GM12878 (cell line): ENCODE results near the gene TRERF1. TPM values are rescaled to one million over a fixed set of nuclear protein-coding genes. Genes with fewer than 3 reads are reported as not detected.

Source experiments
- ATAC-seq: fragments of 200-7000 bp; cut with Tn5 transposase; 3 replicates; pipeline ENCODE4 v1.9.1; 2020; ENCODE audit warnings: mild to moderate bottlenecking, moderate library complexity
- BruUV-seq: library from RNA; stranded (reverse); fragments of 400-500 nt; replicated peaks from 2 replicates; lab custom pipeline; 2021; lab: Mats Ljungman, UMichigan
- CTCF ChIA-PET: fragments of 300-600 bp; sonication (Branson Sonifier 250); formaldehyde crosslinking; extraction: SDS; loops from one replicate; lab custom pipeline; 2021; ENCODE audit warnings: inconsistent platforms; lab: Yijun Ruan, JAX
- POLR2A ChIA-PET: fragments of 350-600 bp; formaldehyde crosslinking; extraction: SDS; loops from one replicate; lab custom pipeline; 2021; ENCODE audit warnings: inconsistent platforms; lab: Charles Lee
- RAD21 ChIA-PET: fragments of 300-600 bp; sonication (Branson Sonifier 250); formaldehyde crosslinking; loops from one replicate; lab custom pipeline; 2023; ENCODE audit warnings: antibody characterized with exemption; ENCODE audit not compliant: unreplicated experiment; lab: Charles Lee
- SMC1A ChIA-PET: fragments of 300-600 bp; sonication (Branson Sonifier 250); formaldehyde crosslinking; loops from one replicate; lab custom pipeline; 2023; ENCODE audit not compliant: unreplicated experiment, uncharacterized antibody; lab: Charles Lee
- DNase-seq: peaks from one replicate; pipeline ENCODE4 v3.0.0-alpha.2; 2011; ENCODE audit warnings: low read depth, low spot score
- FAIRE-seq: peaks from 3 replicates; lab custom pipeline; 2011; peaks lifted over from hg19 to GRCh38; lab: Jason Lieb, UNC
- H2AFZ ChIP-seq: 2 replicates; pipeline ENCODE4 v1.6.0; 2011; ENCODE audit warnings: low read depth, low read length, control low read depth; ENCODE audit not compliant: control insufficient read depth
- H3K27ac ChIP-seq: 2 replicates; pipeline ENCODE4 v1.5.1; 2011; ENCODE audit warnings: control low read depth; ENCODE audit not compliant: control insufficient read depth, insufficient read depth
- H3K27me3 ChIP-seq, 2 experiments: replicated peaks in 1 of 2; 2 replicates each; pipeline versions ENCODE4 v1.6.0 to v1.6.1; 2011; ENCODE audit warnings: low read length in 1 of 2; ENCODE audit not compliant: control insufficient read depth in 2 of 2, insufficient read depth in 2 of 2
- H3K36me3 ChIP-seq, 2 experiments: 2 replicates each; pipeline ENCODE4 v1.5.1; 2011; ENCODE audit warnings: low read length in 1 of 2; ENCODE audit not compliant: control insufficient read depth in 2 of 2, insufficient read depth in 2 of 2
- H3K4me1 ChIP-seq: 2 replicates; pipeline ENCODE4 v1.6.1; 2011; ENCODE audit warnings: mild to moderate bottlenecking, low read length, moderate library complexity, mixed read lengths; ENCODE audit not compliant: control insufficient read depth, insufficient read depth
- H3K4me2 ChIP-seq: 2 replicates; pipeline ENCODE4 v1.6.0; 2011; ENCODE audit warnings: control low read depth; ENCODE audit not compliant: control insufficient read depth, insufficient read depth
- H3K4me3 ChIP-seq: fragments of 200-600 bp; sonication (generic); 2 replicates; pipeline ENCODE4 v1.5.1; 2016
- H3K79me2 ChIP-seq: 2 replicates; pipeline ENCODE4 v1.6.0; 2011; ENCODE audit warnings: low read length; ENCODE audit not compliant: control insufficient read depth, insufficient read depth
- H3K9ac ChIP-seq: 2 replicates; pipeline ENCODE4 v1.8.0; 2011; ENCODE audit warnings: low read length, control low read depth, mixed read lengths; ENCODE audit not compliant: control insufficient read depth, insufficient read depth
- H3K9me3 ChIP-seq: replicated peaks from 3 replicates; pipeline ENCODE4 v1.5.1; 2011; ENCODE audit warnings: mild to moderate bottlenecking, low read length; ENCODE audit not compliant: control insufficient read depth, insufficient read depth
- H4K20me1 ChIP-seq: 2 replicates; pipeline ENCODE4 v1.6.0; 2011; ENCODE audit not compliant: control insufficient read depth, insufficient read depth
- HDGF ChIP-seq: fragments of 450-650 bp; IDR thresholded peaks from 2 replicates; pipeline ENCODE4 v1.6.1; 2016; ENCODE audit warnings: antibody characterized with exemption
- MTA3 ChIP-seq: IDR thresholded peaks from 2 replicates; pipeline ENCODE4 v1.6.1; 2012; ENCODE audit warnings: low read length, inconsistent platforms, borderline replicate concordance
- MXI1 ChIP-seq: fragments of 150-350 bp; IDR thresholded peaks from 2 replicates; pipeline ENCODE4 v1.6.1; 2011; ENCODE audit warnings: low read depth, mild to moderate bottlenecking, inconsistent platforms, low read length, improper control_type of control experiment
- NFIC ChIP-seq: IDR thresholded peaks from 2 replicates; pipeline ENCODE4 v1.6.1; 2012; ENCODE audit warnings: low read depth, mild to moderate bottlenecking, inconsistent platforms, low read length, moderate library complexity
- RUNX3 ChIP-seq: IDR thresholded peaks from 2 replicates; pipeline ENCODE4 v1.6.1; 2012; ENCODE audit warnings: low read length, inconsistent platforms
- WGBS: methylation state at CpG from one replicate; pipeline ENCODE4 v1.1.6; 2016; ENCODE audit warnings: low lambda C conversion rate; ENCODE audit not compliant: insufficient replicate concordance, insufficient coverage; ENCODE audit errors: missing lambda C conversion rate; 5-methylcytosine and 5-hydroxymethylcytosine counted together
- in situ Hi-C: fragments of 300-500 bp; cut with MboI; formaldehyde crosslinking; loops from 9 replicates; pipeline ENCODE4 v1.14.3; 2018; ENCODE audit warnings: mixed read lengths
- intact Hi-C: fragments of 100-400 bp; cut with micrococcal nuclease; formaldehyde crosslinking; loops from one replicate; pipeline ENCODE4 v1.14.2; 2022; ENCODE audit not compliant: unreplicated experiment
- polyA plus RNA-seq, 11 experiments: library from polyadenylated mRNA; depleted of rRNA in 4 of 11; unstranded in 6 of 11; stranded (reverse) in 5 of 11; fragments of >200 nt; fragmentation: Nextera tagmentation in 4 of 11; fragmentation: Illumina TruSeq in 1 of 11; extraction: Ambion mirVana in 4 of 11; extraction: Trizol in 1 of 11; gene quantifications; 1 replicate in 1 of 11; 2 replicates in 10 of 11; pipeline versions ENCODE4 v1.2.1 to v1.2.3, GENCODE V29; 2011 to 2016; ENCODE audit warnings: inconsistent platforms in 2 of 11, missing spikeins in 2 of 11, low read depth in 1 of 11
- total RNA-seq, 4 experiments: library from RNA; depleted of rRNA in 3 of 4; stranded (reverse); fragments of >200 nt in 3 of 4; fragmentation: Illumina TruSeq in 1 of 4; extraction: Trizol in 1 of 4; gene quantifications; 2 replicates each; pipeline versions ENCODE4 v1.2.1 to v1.2.3, GENCODE V29; 2013 to 2021
- TF ChIP-seq, protein P1 (sequence below): fragments of 450-650 bp; IDR thresholded peaks from 2 replicates; pipeline ENCODE4 v1.6.1; 2017; ENCODE audit warnings: mild to moderate bottlenecking

Gene TRERF1
- total and polyA plus RNA-seq, 10 of the 15 experiments (the other 5 are each of a cell fraction or from before 2014, with no cell fraction given): 2.2 to 19.4 (median 7.2) TPM

DNA sequence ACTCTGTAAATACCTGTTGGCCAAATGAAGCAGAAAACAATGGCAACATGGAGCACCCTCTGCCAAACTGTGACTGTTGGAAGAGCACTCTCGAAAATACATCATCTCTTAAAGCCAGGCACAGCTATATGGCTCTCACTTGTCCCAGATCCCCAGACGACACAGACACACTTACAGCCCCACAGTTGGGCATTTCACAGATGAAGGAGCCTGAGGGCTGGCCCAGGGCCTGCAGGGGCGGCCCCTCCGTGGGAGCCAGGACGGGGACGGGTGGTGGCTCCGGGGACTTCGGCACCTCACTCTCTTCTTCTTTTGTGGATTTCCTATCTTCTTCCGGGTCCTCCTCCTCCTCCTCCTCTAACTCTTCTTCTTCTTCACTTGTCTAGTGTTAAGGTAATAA, 215.7 kb downstream of the TRERF1 start:
- ATAC-seq (peak; percentile 65), FAIRE-seq (no peak), DNase-seq (no peak)
- Histone ChIP-seq H3K9ac (no peak overlapping the region), H4K20me1 (no peaks in the 10 kb centered on the region), H3K9me3 (no peaks in the 10 kb centered on the region), H2AFZ (peak overlapping the region; percentile 63), H3K27me3 (no peaks in the 10 kb centered on the region), H3K79me2 (no peaks in the 10 kb centered on the region), H3K4me1 (peaks cover 36% of the 10 kb centered on the region), H3K4me3 (no peak overlapping the region), H3K4me2 (peak overlapping the region; percentile 81), H3K27ac (peak overlapping the region; percentile 68), H3K36me3 (no peaks in the 10 kb centered on the region; a peak in 1 of 4 replicates)
- 51% methylated on average over 9 of the region's 9 CpGs for WGBS
- ChIA-PET RAD21 (interaction anchor here (1.0 to 3.1 kb wide), 7 partner anchors 9 to 271 kb away, joined by 3 to 18 read pairs (median 4); no protein-coding TSS in a partner anchor), POLR2A (interaction anchor here (0.6 to 2.8 kb wide), 5 partner anchors 9 to 653 kb away, joined by 3 to 14 read pairs (median 4); no protein-coding TSS in a partner anchor), SMC1A (interaction anchor here (1.0 to 3.6 kb wide), 6 partner anchors 10 to 376 kb away, joined by 3 to 31 read pairs (median 4); no protein-coding TSS in a partner anchor), CTCF (interaction anchor here (0.6 to 7.1 kb wide), 8 partner anchors 21 to 1031 kb away, joined by 3 to 68 read pairs (median 4); partner anchors contain the start of genes MRPS10 and UBR2)
- in situ Hi-C loops: no loop called here
- BruUV-seq: no TSS peak
- TF ChIP-seq HDGF (peak; percentile 55; the same call in 1 of the 2 replicates), MXI1 (no peak), NFIC (0 out of 2 replicates have a peak, but pooled peaks have one; percentile 1), MTA3 (peak; percentile 65; the same call in 1 of the 2 replicates), RUNX3 (0 out of 2 replicates have a peak, but pooled peaks have one; percentile 4)
- TF ChIP-seq, protein P1, sequence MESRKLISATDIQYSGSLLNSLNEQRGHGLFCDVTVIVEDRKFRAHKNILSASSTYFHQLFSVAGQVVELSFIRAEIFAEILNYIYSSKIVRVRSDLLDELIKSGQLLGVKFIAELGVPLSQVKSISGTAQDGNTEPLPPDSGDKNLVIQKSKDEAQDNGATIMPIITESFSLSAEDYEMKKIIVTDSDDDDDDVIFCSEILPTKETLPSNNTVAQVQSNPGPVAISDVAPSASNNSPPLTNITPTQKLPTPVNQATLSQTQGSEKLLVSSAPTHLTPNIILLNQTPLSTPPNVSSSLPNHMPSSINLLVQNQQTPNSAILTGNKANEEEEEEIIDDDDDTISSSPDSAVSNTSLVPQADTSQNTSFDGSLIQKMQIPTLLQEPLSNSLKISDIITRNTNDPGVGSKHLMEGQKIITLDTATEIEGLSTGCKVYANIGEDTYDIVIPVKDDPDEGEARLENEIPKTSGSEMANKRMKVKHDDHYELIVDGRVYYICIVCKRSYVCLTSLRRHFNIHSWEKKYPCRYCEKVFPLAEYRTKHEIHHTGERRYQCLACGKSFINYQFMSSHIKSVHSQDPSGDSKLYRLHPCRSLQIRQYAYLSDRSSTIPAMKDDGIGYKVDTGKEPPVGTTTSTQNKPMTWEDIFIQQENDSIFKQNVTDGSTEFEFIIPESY: no peak
- intact Hi-C loops: no loop called here
